Mononuclear cell (primary cell): ENCODE results near the gene GBX2. TPM values are rescaled to one million over a fixed set of nuclear protein-coding genes. Genes with fewer than 3 reads are reported as not detected.
"Not testable (repeated sequence)": the region's sequence is repeated elsewhere in the genome, so short reads cannot be mapped to it uniquely, and the experiment has no call there.

Source experiments
- H3K27me3 ChIP-seq: 2 replicates; pipeline ENCODE4 v1.6.0; 2011; ENCODE audit warnings: low read length, control low read depth; ENCODE audit not compliant: insufficient read depth
- H3K4me1 ChIP-seq: 2 replicates; pipeline ENCODE4 v1.5.1; 2011; ENCODE audit warnings: mild to moderate bottlenecking, low read length, control low read depth; ENCODE audit not compliant: insufficient read depth
- H3K4me3 ChIP-seq: 2 replicates; pipeline ENCODE4 v1.5.1; 2011; ENCODE audit warnings: mild to moderate bottlenecking, low read length, moderate library complexity
- H3K9me3 ChIP-seq: 2 replicates; pipeline ENCODE4 v1.5.1; 2011; ENCODE audit warnings: low read depth, mild to moderate bottlenecking, control low read depth, low read length
- total RNA-seq: library from RNA; depleted of rRNA; stranded (reverse); fragments of >200 nt; gene quantifications from one replicate; pipeline ENCODE4 v1.2.3, GENCODE V29; 2012

Gene GBX2
- total RNA-seq, 1 donor: not detected

DNA sequence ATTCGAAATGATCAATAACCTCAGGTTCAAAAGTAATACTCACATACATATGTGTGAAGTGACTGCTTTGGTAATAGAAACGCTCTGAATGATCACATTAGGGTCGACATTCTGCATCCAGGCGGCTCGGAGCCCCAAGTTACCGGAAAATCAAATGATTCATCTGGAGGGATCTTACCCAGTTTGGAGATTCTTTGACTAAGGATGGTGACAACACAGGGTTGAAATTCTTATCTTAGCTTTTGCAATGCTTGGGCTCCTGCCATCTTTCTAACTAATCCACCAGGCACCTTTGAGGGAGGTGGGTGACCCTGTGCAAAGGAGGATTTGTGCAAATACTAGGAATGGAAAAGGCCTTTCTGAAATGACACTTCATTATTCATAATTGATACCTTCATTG is 10.8 kb downstream of the GBX2 start:
- Histone ChIP-seq H3K27me3 (peaks cover 28% of the 10 kb centered on the region), H3K4me1 (no peaks in the 10 kb centered on the region), H3K9me3 (no peaks in the 10 kb centered on the region), H3K4me3 (no peak overlapping the region)

DNA sequence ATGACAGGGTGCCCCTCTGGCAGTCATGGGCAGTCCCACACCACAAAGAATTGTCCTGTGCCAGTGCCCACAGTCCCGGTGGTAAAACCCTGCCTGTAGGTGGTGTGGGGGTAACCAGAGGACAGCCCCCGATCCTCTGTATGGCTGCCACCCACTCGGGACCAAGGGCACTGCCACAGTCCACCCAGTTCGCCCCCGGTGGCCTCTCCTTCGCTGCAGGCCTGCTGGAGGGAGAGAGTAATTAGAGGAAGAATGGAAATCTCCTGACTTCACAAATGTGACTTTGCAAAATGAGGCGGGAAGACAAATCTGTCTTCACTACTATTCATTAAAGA is 11.4 kb downstream of the GBX2 start:
- no peaks in the 10 kb centered on the region for H3K9me3 ChIP-seq
- H3K4me3 ChIP-seq: no peak overlapping the region
- H3K27me3 ChIP-seq: peaks cover 22% of the 10 kb centered on the region
- H3K4me1 ChIP-seq: no peaks in the 10 kb centered on the region

DNA sequence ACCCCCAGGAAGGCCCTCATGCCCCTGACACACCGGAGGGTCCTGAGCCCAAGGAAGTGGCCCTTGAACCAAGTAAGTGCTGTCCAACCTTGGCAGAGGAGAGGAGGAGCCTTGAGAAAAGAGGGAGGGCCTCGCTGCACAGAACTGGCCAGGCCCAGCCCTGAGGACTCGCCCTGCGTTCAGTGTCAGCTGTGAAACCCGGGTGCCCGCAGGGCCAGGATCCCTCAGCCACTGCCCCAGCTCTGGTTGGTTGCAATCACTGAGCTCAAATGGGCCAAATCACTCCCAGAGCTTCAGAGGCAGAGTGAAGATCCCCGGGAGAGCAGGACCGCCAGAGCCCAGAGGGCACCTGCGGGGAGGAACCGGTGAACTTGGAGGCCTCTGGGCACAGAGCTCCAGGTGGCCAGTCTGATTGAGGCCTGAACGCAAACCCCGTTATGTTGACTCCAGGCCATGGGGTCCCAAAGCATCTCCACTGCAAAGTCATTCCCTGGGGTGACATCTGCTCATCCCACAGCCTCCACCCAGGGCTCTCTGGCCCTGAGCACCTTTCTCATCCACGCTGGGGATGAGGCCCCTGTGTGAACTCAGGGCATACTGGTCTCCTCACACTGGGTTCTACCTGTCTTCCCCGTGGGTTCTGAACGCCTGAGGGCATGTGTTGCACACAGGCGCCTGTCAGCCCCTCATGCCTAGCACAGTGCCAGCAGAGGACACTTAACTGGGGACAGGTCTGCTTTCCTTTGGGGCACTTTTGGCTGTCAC is 11.9 kb downstream of the GBX2 start:
- H3K4me3 ChIP-seq: no peak overlapping the region
- peaks cover 17% of the 10 kb centered on the region for H3K27me3 ChIP-seq
- no peaks in the 10 kb centered on the region for H3K9me3 ChIP-seq
- no peaks in the 10 kb centered on the region for H3K4me1 ChIP-seq

DNA sequence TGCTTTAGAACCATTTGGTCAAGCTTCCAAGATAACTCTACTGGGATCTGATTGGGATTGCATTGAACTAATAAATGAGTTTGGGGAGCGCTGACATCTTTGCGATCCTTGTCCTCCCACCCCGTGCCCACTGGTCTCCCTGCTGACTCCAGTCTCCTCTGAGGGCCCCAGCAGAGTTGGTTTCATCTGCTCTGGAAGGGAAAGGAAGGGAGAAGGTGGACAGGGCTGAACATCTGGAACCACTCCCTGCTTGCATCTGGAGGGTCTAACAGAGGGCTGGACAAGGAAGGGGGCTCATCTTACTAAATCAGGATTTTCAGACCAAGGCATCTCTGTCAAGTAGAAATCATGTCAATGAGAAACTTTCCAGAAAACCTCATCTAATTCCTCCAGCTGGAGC is 12.8 kb downstream of the GBX2 start:
- Histone ChIP-seq H3K27me3 (peaks cover 12% of the 10 kb centered on the region), H3K4me3 (no peak overlapping the region)

DNA sequence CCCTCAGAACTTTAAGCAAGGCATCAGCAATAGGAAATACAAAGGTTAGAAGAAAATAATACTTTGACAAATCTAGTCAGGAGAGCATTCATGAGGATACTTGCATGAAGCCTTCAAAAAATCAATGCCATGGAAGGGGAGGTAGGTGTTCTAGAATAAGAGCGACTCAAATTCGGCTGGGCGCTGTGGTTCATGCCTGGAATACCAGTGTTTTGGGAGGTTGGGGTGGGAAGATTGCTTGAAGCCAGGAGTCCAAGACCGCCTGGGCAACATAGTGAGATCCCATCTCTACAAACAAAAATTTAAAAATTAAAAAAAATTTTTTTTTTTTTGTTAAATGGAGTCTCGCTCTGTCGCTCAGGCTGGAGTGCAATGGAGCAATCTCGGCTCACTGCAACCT is 21.8 kb downstream of the GBX2 start:
- Histone ChIP-seq H3K4me3 (no peak overlapping the region), H3K9me3 (no peaks in the 10 kb centered on the region), H3K4me1 (no peaks in the 10 kb centered on the region), H3K27me3 (no peaks in the 10 kb centered on the region)

More for the DNA sequence above, 12.8 kb downstream of the GBX2 start:
- Histone ChIP-seq H3K9me3 (no peaks in the 10 kb centered on the region), H3K4me1 (no peaks in the 10 kb centered on the region)

DNA sequence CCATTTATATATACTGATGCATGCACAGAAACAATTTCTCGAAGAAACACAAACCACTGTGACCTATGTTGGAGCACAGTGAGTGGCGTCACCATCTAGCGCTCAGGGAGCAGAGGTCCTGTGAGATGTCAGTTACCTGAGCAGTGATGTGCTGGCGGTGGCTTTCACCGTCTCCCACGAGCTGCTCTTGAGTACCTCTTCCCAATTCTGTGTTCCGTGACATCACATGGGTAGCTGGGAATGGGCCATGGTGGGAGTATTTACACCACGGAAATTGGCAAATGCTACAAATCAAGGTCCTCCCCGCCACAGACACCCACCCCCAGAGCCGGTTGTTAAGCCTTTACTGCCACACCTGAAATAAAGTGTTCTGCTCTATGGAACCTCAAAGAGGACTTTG is 24.4 kb downstream of the GBX2 start:
- no peak overlapping the region for H3K4me3 ChIP-seq
- no peaks in the 10 kb centered on the region for H3K27me3 ChIP-seq
- H3K9me3 ChIP-seq: no peaks in the 10 kb centered on the region
- H3K4me1 ChIP-seq: no peaks in the 10 kb centered on the region

DNA sequence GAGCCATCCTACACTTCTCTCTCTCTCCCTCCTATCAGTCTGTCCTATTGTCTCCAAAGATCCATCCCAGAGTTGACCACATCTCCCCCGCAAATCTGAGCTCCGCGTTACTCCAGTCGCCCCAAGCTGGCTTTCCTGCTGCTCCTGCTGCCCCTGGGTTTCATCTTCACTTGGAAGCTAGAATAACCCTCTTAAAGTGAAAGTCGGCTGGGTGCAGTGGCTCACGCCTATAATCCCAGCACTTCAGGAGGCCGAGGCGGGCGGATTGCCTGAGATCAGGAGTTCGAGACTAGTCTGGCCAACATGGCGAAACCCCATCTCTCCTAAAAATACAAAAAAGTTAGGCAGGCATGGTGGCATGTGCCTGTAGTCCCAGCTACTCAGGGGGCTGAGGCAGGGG is 26.6 kb downstream of the GBX2 start:
- H3K27me3 ChIP-seq, H3K4me3 ChIP-seq, H3K9me3 ChIP-seq, H3K4me1 ChIP-seq: not testable (repeated sequence)

DNA sequence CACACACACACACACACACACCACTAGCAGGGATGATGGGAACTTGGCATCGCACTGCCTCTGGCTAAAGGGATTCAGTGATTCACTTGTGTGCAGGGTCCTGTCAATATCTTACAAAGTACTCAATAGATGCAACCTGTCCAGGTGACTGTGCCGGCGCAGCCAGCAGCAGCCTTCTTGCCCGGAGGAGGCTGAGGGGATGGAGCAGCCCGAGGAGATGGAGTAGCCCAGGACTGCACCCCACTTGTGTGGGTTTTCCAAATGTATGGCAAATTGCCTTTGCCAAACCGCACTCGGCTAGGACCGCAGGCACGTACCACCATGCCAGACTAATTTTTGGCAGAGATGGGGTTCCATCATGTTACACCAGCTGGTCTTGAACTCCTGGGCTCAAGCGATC is 31.1 kb downstream of the GBX2 start:
- Histone ChIP-seq H3K4me3 (no peak overlapping the region), H3K4me1 (no peaks in the 10 kb centered on the region), H3K27me3 (no peaks in the 10 kb centered on the region), H3K9me3 (no peaks in the 10 kb centered on the region)

DNA sequence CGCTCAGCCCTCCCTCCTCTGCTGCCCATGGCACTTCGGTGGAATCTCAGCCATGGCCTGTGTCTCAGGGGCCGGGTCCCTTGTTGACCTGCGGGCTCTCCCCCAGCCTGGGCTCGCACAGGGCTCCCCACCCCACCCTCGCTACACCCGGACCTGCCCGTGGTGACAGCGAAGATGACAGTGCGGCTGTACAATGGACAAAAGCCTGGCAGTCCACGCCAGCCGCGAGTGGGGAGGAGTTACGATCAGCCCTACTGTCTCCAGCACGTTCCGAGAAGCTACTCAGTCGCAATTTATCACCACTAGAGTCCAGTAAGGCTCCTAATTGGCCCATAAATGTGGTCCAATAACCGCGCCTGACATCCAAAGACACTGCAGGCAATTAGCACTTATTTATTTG is 31.6 kb downstream of the GBX2 start:
- Histone ChIP-seq H3K4me3 (no peak overlapping the region), H3K9me3 (no peaks in the 10 kb centered on the region), H3K27me3 (no peaks in the 10 kb centered on the region), H3K4me1 (no peaks in the 10 kb centered on the region)

DNA sequence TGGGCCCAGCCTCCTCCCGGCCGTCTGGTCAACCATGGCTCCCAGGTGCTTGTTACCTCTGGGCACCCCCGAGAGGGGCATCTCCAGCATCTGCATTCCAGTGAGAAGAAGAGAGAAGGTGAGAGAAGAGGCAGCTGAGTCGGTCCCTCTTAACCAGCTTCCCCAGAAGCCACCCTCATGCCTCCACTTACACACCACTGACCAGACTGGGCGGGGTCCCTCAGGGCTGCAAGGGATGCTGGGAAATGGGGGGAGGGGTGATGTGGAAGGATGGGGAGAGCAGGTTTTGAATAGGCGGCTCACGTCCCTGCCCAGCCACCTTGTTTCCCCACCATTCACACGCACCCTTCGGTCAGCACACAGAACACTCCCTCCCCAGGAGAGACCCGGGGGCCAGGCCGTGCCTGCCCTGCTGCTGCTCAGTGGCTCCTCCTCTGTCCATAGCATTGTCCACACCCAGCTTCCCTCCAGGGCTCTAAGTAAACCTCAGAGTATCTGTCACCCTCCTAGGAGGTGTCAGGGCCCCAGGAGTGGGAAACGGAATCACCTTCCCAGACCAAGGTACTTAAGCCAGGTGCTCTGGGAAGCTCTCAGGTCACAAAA is 34.7 kb downstream of the GBX2 start:
- H3K9me3 ChIP-seq: no peaks in the 10 kb centered on the region
- H3K27me3 ChIP-seq: no peaks in the 10 kb centered on the region
- no peaks in the 10 kb centered on the region for H3K4me1 ChIP-seq
- H3K4me3 ChIP-seq: no peak overlapping the region

DNA sequence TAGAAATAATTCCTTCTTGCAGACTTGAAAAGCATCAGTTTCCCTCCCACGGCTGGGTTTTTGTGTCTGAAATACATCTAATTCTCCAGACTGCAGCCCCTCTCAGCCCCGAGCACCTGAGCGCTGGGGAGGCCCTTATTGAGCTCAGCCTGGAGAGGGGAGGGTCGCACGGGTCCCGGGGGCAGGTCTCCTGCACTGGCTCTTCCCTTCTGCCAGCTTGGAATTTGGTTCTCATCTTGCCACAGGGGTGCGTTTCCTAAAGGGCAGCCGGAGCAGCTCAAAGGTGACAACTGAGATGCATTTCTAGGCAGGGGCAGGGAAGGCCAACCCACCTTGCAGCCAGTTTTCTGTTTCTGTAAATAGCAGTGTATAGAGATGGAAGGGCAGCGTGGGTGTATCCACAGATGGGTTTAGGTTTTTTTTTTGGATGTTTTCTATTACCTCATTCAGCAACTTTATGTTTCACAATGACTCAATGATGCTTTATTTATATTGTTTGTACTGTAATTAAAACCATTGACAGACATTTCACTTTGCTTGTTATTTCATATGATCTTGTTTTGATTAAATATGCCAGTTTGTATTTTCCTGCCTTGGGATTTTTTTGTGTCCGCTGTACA is 37.0 kb downstream of the GBX2 start:
- H3K27me3 ChIP-seq: no peaks in the 10 kb centered on the region
- no peaks in the 10 kb centered on the region for H3K4me1 ChIP-seq
- H3K4me3 ChIP-seq: no peak overlapping the region
- H3K9me3 ChIP-seq: no peaks in the 10 kb centered on the region

DNA sequence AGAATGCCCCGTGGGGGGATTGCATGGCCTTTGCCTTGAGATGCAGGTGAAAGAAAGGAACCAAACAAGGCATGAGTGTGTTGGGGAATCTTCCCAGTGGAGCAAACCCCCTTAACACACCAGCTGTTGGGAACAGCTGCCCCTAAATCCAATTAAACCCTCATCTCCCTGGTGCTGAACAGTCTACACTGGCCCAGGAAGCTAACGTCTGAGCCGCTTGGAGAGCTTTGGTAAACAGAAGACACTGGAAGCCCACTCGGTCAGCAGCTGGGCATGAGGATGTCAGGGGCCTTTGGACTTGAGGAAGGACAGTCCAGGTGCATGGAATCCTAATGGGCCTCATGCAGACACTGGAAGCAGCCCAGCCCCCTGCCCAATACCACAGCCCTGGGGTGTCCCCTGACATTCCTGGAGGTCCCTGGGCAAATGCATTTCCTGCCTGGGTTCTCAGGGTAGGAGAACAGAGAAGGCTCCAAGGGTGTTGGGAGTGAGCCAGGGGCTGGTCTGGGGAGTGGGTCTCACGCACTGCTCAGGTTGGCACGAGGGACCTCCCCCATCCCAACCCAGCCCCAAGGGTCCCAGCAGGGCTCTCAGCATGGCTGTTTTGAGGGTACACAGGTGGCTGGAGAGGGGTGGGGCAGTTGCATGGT is 37.7 kb downstream of the GBX2 start:
- Histone ChIP-seq H3K4me1 (no peaks in the 10 kb centered on the region), H3K27me3 (no peaks in the 10 kb centered on the region), H3K4me3 (no peak overlapping the region), H3K9me3 (no peaks in the 10 kb centered on the region)

DNA sequence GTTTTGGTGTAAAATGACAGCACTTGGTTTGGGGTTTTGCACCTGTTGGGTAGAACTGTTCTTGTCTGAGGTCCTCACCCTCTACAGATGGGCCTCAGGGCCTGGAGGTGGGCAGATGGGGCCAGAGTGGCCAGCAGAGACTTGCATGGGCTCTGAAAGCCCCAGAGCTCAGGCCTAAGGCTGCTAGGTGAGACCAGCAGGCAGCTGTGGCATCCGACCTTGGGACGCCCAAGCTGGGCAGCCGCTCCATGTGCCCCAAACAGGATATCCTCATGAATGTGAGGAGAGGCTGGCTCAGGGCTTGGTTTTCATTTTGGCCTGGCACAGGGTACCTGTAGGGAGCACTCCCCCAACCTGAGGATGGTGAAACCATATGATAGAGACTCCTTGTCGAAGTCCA is 38.3 kb downstream of the GBX2 start:
- Histone ChIP-seq H3K4me3 (no peak overlapping the region), H3K4me1 (no peaks in the 10 kb centered on the region), H3K27me3 (no peaks in the 10 kb centered on the region), H3K9me3 (no peaks in the 10 kb centered on the region)

DNA sequence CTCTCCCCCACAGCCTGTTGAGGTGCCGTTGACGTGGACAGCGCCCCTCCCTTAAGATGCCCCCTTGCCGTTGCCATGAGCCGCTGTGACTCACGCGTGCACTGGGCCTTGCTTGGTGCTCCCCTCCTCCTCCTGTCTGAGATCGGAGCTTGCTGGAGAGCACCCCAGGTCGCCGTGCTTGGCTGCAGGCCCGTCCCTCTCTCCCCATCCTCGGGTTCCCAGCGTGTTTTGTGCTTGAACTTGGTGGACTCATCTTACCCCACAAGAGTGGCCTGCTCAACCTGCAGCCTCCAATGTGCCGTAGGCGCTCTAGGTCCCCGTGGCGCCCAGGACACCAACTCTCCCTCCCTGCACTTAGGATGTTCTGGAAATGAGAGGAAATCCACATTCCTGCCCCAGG is 39.9 kb downstream of the GBX2 start:
- Histone ChIP-seq H3K9me3 (no peaks in the 10 kb centered on the region), H3K4me1 (no peaks in the 10 kb centered on the region), H3K27me3 (no peaks in the 10 kb centered on the region), H3K4me3 (no peak overlapping the region)

DNA sequence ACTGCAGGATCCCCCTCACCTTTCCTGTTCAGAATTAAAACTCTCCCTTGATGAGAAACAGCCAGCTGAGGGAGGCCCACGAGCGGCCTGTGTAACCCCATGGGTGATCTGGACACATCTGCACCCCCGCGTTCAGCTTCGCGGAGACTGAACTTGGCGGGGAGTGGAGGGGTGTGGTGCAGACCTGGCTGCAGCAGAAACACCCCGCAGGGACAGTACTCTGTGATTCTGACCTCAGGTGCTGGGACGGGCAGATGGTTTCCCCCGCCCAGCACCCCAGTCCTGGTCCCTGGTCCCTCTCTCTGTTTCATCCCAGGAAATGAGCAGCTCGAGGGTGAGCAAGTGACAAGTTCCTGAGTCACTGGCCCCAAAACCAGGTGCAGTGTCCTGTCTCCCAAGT is 41.2 kb downstream of the GBX2 start:
- no peaks in the 10 kb centered on the region for H3K9me3 ChIP-seq
- H3K4me3 ChIP-seq: no peak overlapping the region
- H3K27me3 ChIP-seq: no peaks in the 10 kb centered on the region
- H3K4me1 ChIP-seq: no peaks in the 10 kb centered on the region
